Spleen (tissue), 7 donors: Measurements from ENCODE around the gene MICU1.
"Not testable (repeated sequence)": the region's sequence is repeated elsewhere in the genome, so short reads cannot be mapped to it uniquely, and the experiment has no call there.

Experiments used
- POLR2A ChIP-seq, 3 donors: fragments of 450-650 bp; IDR thresholded peaks; one replicate each; pipeline ENCODE4 v1.5.1; 2017; ENCODE audit warnings: antibody characterized with exemption in 3 of 3, mild to moderate bottlenecking in 1 of 3
- POLR2AphosphoS5 ChIP-seq, 3 donors: sonication (generic); formaldehyde crosslinking; IDR thresholded peaks; one replicate each; pipeline ENCODE4 v1.5.1; 2017; ENCODE audit warnings: antibody characterized with exemption in 3 of 3
- TF ChIP-seq, protein P1 (sequence below), 11 experiments: fragments of 200-600 bp in 7 of 11; fragments of 450-650 bp in 4 of 11; sonication (generic) in 4 of 11; IDR thresholded peaks in 8 of 11; conservative IDR thresholded peaks in 3 of 11; 1 replicate in 7 of 11; 2 replicates in 4 of 11; pipeline versions ENCODE4 v1.4.0 to v1.8.0; 2016 to 2021; ENCODE audit warnings: antibody characterized with exemption in 11 of 11, inconsistent platforms in 4 of 11, mild to moderate bottlenecking in 1 of 11
- donor health status: DM: no; HTN: no; CAD: no; lungs with moderate emphysema.
- donor health status: DM: no; HTN: no; CAD: no.
- donor health status: DM: no; HTN: no; CAD: no.

DNA sequence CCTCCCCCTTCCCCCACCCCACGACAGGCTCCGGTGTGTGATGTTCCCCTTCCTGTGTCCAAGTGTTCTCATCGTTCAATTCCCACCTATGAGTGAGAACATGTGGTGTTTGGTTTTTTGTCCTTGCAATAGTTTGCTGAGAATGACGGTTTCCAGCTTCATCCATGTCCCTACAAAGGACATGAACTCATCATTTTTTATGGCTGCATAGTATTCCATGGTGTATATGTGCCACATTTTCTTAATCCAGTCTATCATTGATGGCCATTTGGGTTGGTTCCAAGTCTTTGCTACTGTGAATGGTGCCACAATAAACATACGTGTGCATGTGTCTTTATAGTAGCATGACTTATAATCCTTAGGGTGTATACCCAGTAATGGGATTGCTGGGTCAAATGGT, 48.3 kb upstream of the MICU1 start:
- not testable (repeated sequence) for TF ChIP-seq POLR2A, POLR2AphosphoS5 (IDR thresholded peaks at IDR 0.05)
- TF ChIP-seq, protein P1, sequence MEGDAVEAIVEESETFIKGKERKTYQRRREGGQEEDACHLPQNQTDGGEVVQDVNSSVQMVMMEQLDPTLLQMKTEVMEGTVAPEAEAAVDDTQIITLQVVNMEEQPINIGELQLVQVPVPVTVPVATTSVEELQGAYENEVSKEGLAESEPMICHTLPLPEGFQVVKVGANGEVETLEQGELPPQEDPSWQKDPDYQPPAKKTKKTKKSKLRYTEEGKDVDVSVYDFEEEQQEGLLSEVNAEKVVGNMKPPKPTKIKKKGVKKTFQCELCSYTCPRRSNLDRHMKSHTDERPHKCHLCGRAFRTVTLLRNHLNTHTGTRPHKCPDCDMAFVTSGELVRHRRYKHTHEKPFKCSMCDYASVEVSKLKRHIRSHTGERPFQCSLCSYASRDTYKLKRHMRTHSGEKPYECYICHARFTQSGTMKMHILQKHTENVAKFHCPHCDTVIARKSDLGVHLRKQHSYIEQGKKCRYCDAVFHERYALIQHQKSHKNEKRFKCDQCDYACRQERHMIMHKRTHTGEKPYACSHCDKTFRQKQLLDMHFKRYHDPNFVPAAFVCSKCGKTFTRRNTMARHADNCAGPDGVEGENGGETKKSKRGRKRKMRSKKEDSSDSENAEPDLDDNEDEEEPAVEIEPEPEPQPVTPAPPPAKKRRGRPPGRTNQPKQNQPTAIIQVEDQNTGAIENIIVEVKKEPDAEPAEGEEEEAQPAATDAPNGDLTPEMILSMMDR (IDR thresholded peaks at IDR 0.05 in 8 of 11, conservative IDR thresholded peaks at IDR 0.05 in 3 of 11), result not testable (repeated sequence)
